HepG2 (cell line): ENCODE results near the gene WNT5B. TPM values are rescaled to one million over a fixed set of nuclear protein-coding genes. Genes with fewer than 3 reads are reported as not detected.

Experiments used
- FOXA1 ChIP-seq, 2 experiments: fragments of 450-650 bp in 1 of 2; sonication (generic) in 1 of 2; formaldehyde crosslinking in 1 of 2; IDR thresholded peaks; 2 replicates each; pipeline versions ENCODE4 v1.4.0 to v1.6.1; 2016 to 2020; ENCODE audit warnings: missing genetic modification reagents in 1 of 2
- MBNL3 ChIP-seq: fragments of 250-450 bp; sonication (Bioruptor Pico); conservative IDR thresholded peaks from 2 replicates; pipeline ENCODE4 v1.8.0; 2022; ENCODE audit warnings: mild to moderate bottlenecking, inconsistent platforms
- MED8 ChIP-seq: sonication (generic); formaldehyde crosslinking; IDR thresholded peaks from 2 replicates; pipeline ENCODE4 v1.8.1; 2023; ENCODE audit warnings: mild to moderate bottlenecking, missing genetic modification reagents; ENCODE audit not compliant: insufficient replicate concordance
- MZF1 ChIP-seq: sonication (generic); formaldehyde crosslinking; IDR thresholded peaks from 2 replicates; pipeline ENCODE4 v1.8.1; 2023; ENCODE audit warnings: mild to moderate bottlenecking, missing genetic modification reagents, borderline replicate concordance
- NCOR1 ChIP-seq: fragments of 200-600 bp; sonication (generic); IDR thresholded peaks from 2 replicates; pipeline ENCODE4 v1.7.0; 2017; ENCODE audit warnings: antibody characterized with exemption, low read length, borderline replicate concordance
- RFX3 ChIP-seq: IDR thresholded peaks from 2 replicates; pipeline ENCODE4 v1.6.1; 2016; ENCODE audit warnings: missing biosample characterization, missing genetic modification reagents
- SOX5 ChIP-seq: IDR thresholded peaks from 2 replicates; pipeline ENCODE4 v1.6.1; 2016; ENCODE audit warnings: borderline replicate concordance
- TERF1 ChIP-seq: sonication (generic); formaldehyde crosslinking; IDR thresholded peaks from 2 replicates; pipeline ENCODE4 v1.8.0; 2022; ENCODE audit warnings: mild to moderate bottlenecking, missing genetic modification reagents, moderate library complexity
- THAP11 ChIP-seq: IDR thresholded peaks from 2 replicates; pipeline ENCODE4 v1.6.1; 2016; ENCODE audit warnings: missing biosample characterization, missing genetic modification reagents
- ZFP36 ChIP-seq: fragments of 150-350 bp; IDR thresholded peaks from 2 replicates; pipeline ENCODE4 v1.6.1; 2018; ENCODE audit warnings: borderline replicate concordance, low read length, low read depth; ENCODE audit not compliant: partially characterized antibody
- ZNF264 ChIP-seq: sonication (generic); formaldehyde crosslinking; IDR thresholded peaks from 2 replicates; pipeline ENCODE4 v1.4.0; 2020; ENCODE audit warnings: missing genetic modification reagents
- ZNF292 ChIP-seq: sonication (generic); formaldehyde crosslinking; IDR thresholded peaks from 2 replicates; pipeline ENCODE4 v1.8.1; 2022; ENCODE audit warnings: mild to moderate bottlenecking, low read depth, missing genetic modification reagents, borderline replicate concordance
- ZNF510 ChIP-seq: sonication (generic); formaldehyde crosslinking; IDR thresholded peaks from 2 replicates; pipeline ENCODE4 v1.4.0; 2020; ENCODE audit warnings: low read depth, mild to moderate bottlenecking, missing genetic modification reagents
- ZNF616 ChIP-seq: sonication (generic); formaldehyde crosslinking; IDR thresholded peaks from 2 replicates; pipeline ENCODE4 v1.5.0; 2020; ENCODE audit warnings: low read depth, mild to moderate bottlenecking, missing genetic modification reagents
- ZNF619 ChIP-seq: sonication (generic); formaldehyde crosslinking; IDR thresholded peaks from 2 replicates; pipeline ENCODE4 v1.4.0; 2020; ENCODE audit warnings: mild to moderate bottlenecking, missing genetic modification reagents
- ZNF678 ChIP-seq: sonication (generic); formaldehyde crosslinking; IDR thresholded peaks from 2 replicates; pipeline ENCODE4 v1.4.0; 2020; ENCODE audit warnings: mild to moderate bottlenecking, missing genetic modification reagents
- ZNF841 ChIP-seq: sonication (generic); formaldehyde crosslinking; IDR thresholded peaks from 2 replicates; pipeline ENCODE4 v1.8.1; 2023; ENCODE audit warnings: missing genetic modification reagents, borderline replicate concordance
- polyA plus RNA-seq, 8 experiments: library from polyadenylated mRNA; depleted of rRNA in 3 of 8; stranded (reverse) in 7 of 8; unstranded in 1 of 8; fragments of >200 nt; fragmentation: Illumina TruSeq in 4 of 8; extraction: Trizol in 4 of 8; gene quantifications; 2 replicates each; pipeline versions ENCODE4 v1.2.1 to v1.2.3, GENCODE V29; 2011 to 2016; ENCODE audit warnings: low read depth in 4 of 8, missing spikeins in 1 of 8, mixed read lengths in 1 of 8; ENCODE audit not compliant: insufficient read depth in 1 of 8
- total RNA-seq, 5 experiments: library from RNA; depleted of rRNA; stranded (reverse); fragments of >200 nt; fragmentation: Illumina TruSeq; extraction: Trizol; gene quantifications; 2 replicates each; pipeline ENCODE4 v1.2.3, GENCODE V29; 2016; ENCODE audit warnings: low read depth in 1 of 5
- TF ChIP-seq, protein P1 (sequence below): sonication (generic); formaldehyde crosslinking; IDR thresholded peaks from 2 replicates; pipeline ENCODE4 v1.4.0; 2020; ENCODE audit warnings: mild to moderate bottlenecking, missing genetic modification reagents
- TF ChIP-seq, protein P2 (sequence below): sonication (generic); formaldehyde crosslinking; IDR thresholded peaks from 2 replicates; pipeline ENCODE4 v1.5.0; 2020; ENCODE audit warnings: missing genetic modification reagents
- TF ChIP-seq, protein P3 (sequence below), 2 experiments: fragments of 450-650 bp in 1 of 2; sonication (generic) in 1 of 2; formaldehyde crosslinking; IDR thresholded peaks; 2 replicates each; pipeline versions ENCODE4 v1.5.0 to v1.8.0; 2020 to 2022; ENCODE audit warnings: mild to moderate bottlenecking in 1 of 2, missing genetic modification reagents in 1 of 2

WNT5B gene
- total and polyA plus RNA-seq, 2 of the 13 experiments (the other 11 are each of a cell fraction or from before 2014, with no cell fraction given) = 0.04 TPM; not detected in 1

- TF ChIP-seq, protein P1, sequence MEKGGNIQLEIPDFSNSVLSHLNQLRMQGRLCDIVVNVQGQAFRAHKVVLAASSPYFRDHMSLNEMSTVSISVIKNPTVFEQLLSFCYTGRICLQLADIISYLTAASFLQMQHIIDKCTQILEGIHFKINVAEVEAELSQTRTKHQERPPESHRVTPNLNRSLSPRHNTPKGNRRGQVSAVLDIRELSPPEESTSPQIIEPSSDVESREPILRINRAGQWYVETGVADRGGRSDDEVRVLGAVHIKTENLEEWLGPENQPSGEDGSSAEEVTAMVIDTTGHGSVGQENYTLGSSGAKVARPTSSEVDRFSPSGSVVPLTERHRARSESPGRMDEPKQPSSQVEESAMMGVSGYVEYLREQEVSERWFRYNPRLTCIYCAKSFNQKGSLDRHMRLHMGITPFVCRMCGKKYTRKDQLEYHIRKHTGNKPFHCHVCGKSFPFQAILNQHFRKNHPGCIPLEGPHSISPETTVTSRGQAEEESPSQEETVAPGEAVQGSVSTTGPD (CRISPR knock-in tag) = no peak
- TF ChIP-seq ZNF678 (CRISPR knock-in tag) (no peak), MBNL3 (CRISPR knock-in tag) (no peak), ZNF510 (CRISPR knock-in tag) (no peak), FOXA1 (IDR thresholded peaks at IDR 0.05) (no peak), FOXA1 (CRISPR knock-in tag; IDR thresholded peaks at IDR 0.05) (no peak), ZFP36 (no peak), THAP11 (peak; percentile 75), ZNF841 (CRISPR knock-in tag) (no peak), TERF1 (CRISPR knock-in tag) (no peak), ZNF264 (CRISPR knock-in tag) (no peak), ZNF619 (CRISPR knock-in tag) (no peak), SOX5 (CRISPR knock-in tag) (peak; percentile 75), MED8 (no peak), MZF1 (CRISPR knock-in tag) (no peak), RFX3 (no peak), ZNF616 (CRISPR knock-in tag) (no peak), ZNF292 (CRISPR knock-in tag) (no peak), NCOR1 (no peak)
- TF ChIP-seq, protein P2, sequence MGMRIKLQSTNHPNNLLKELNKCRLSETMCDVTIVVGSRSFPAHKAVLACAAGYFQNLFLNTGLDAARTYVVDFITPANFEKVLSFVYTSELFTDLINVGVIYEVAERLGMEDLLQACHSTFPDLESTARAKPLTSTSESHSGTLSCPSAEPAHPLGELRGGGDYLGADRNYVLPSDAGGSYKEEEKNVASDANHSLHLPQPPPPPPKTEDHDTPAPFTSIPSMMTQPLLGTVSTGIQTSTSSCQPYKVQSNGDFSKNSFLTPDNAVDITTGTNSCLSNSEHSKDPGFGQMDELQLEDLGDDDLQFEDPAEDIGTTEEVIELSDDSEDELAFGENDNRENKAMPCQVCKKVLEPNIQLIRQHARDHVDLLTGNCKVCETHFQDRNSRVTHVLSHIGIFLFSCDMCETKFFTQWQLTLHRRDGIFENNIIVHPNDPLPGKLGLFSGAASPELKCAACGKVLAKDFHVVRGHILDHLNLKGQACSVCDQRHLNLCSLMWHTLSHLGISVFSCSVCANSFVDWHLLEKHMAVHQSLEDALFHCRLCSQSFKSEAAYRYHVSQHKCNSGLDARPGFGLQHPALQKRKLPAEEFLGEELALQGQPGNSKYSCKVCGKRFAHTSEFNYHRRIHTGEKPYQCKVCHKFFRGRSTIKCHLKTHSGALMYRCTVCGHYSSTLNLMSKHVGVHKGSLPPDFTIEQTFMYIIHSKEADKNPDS = no peak
- TF ChIP-seq, protein P3, sequence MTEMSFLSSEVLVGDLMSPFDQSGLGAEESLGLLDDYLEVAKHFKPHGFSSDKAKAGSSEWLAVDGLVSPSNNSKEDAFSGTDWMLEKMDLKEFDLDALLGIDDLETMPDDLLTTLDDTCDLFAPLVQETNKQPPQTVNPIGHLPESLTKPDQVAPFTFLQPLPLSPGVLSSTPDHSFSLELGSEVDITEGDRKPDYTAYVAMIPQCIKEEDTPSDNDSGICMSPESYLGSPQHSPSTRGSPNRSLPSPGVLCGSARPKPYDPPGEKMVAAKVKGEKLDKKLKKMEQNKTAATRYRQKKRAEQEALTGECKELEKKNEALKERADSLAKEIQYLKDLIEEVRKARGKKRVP (CRISPR knock-in tag; IDR thresholded peaks at IDR 0.05) = peak in 1 of 2 experiments; percentile 98; a peak in 2 of 4 replicates
These were observed 31.5 kb downstream of the WNT5B start (continued) for GRCh38 chr12:1660304-1661187.
